A549 (cell line): ENCODE data around the gene DDX27. TPM values are rescaled to one million over a fixed set of nuclear protein-coding genes. Genes with fewer than 3 reads are reported as not detected.

Experiments used
- ATAC-seq, 2 experiments: fragments of 200-7000 bp in 1 of 2; fragments of >200 bp in 1 of 2; cut with Nextera tagmentation in 1 of 2; cut with Tn5 transposase in 1 of 2; 3 replicates each; pipeline versions ENCODE4 v1.8.0 to v1.9.1; 2018 to 2020; ENCODE audit warnings: mild to moderate bottlenecking in 1 of 2, moderate library complexity in 1 of 2
- CTCF ChIA-PET: fragments of 300-600 bp; sonication (Branson Sonifier 250); formaldehyde crosslinking; extraction: SDS; loops from one replicate; lab custom pipeline; 2021; ENCODE audit warnings: antibody characterized with exemption, inconsistent platforms; lab: Yijun Ruan, JAX
- POLR2A ChIA-PET: fragments of 350-600 bp; formaldehyde crosslinking; extraction: SDS; loops from one replicate; lab custom pipeline; 2021; ENCODE audit warnings: antibody characterized with exemption, inconsistent platforms; lab: Yijun Ruan, JAX
- DNase-seq, 2 experiments: peaks; one replicate each; pipeline versions ENCODE4 v3.0.0 to v3.0.0-alpha.2; 2011 to 2016; ENCODE audit warnings: low read depth in 1 of 2, low spot score in 1 of 2
- FAIRE-seq: peaks from 2 replicates; lab custom pipeline; 2011; peaks lifted over from hg19 to GRCh38; lab: Jason Lieb, UNC
- H3K27ac ChIP-seq, 2 experiments: fragments of >200 bp; sonication (Bioruptor Twin); formaldehyde crosslinking; 3 replicates each; pipeline ENCODE4 v1.5.1; 2016 to 2017
- H3K4me1 ChIP-seq: fragments of >200 bp; sonication (Bioruptor Twin); formaldehyde crosslinking; 3 replicates; pipeline ENCODE4 v1.6.1; 2016
- H3K4me2 ChIP-seq: fragments of >200 bp; sonication (Bioruptor Twin); formaldehyde crosslinking; 3 replicates; pipeline ENCODE4 v1.6.1; 2016
- H3K4me3 ChIP-seq: fragments of >200 bp; sonication (Bioruptor Twin); formaldehyde crosslinking; 3 replicates; pipeline ENCODE4 v1.5.1; 2016
- H3K9me3 ChIP-seq: fragments of >200 bp; sonication (Bioruptor Twin); formaldehyde crosslinking; 3 replicates; pipeline ENCODE4 v1.6.1; 2016
- CBX8 ChIP-seq: fragments of 200-600 bp; sonication (generic); IDR thresholded peaks from 2 replicates; pipeline ENCODE4 v1.6.1; 2016
- CEBPB ChIP-seq, 2 experiments: fragments of >200 bp in 1 of 2; sonication (Bioruptor Twin) in 1 of 2; formaldehyde crosslinking in 1 of 2; IDR thresholded peaks; 2 replicates each; pipeline ENCODE4 v1.6.1; 2012 to 2016
- CHD2 ChIP-seq: fragments of 150-350 bp; IDR thresholded peaks from 2 replicates; pipeline ENCODE4 v1.6.1; 2014; ENCODE audit warnings: low read length; ENCODE audit not compliant: partially characterized antibody
- EP300 ChIP-seq, 2 experiments: fragments of >200 bp; sonication (Bioruptor Twin); formaldehyde crosslinking; IDR thresholded peaks; 2 replicates in 1 of 2; 3 replicates in 1 of 2; pipeline ENCODE4 v1.6.1; 2016 to 2017
- ESRRA ChIP-seq: fragments of 150-350 bp; IDR thresholded peaks from 2 replicates; pipeline ENCODE4 v1.6.1; 2014; ENCODE audit warnings: mild to moderate bottlenecking, low read length, borderline replicate concordance
- FOSB ChIP-seq: fragments of 250-450 bp; sonication (Bioruptor Pico); IDR thresholded peaks from 2 replicates; pipeline ENCODE4 v1.5.0; 2020; ENCODE audit warnings: mild to moderate bottlenecking, moderate library complexity
- HDAC2 ChIP-seq: fragments of 200-600 bp; sonication (generic); IDR thresholded peaks from 2 replicates; pipeline ENCODE4 v1.6.1; 2016
- HOXB13 ChIP-seq: fragments of 250-450 bp; sonication (Bioruptor Pico); IDR thresholded peaks from 2 replicates; pipeline ENCODE4 v1.5.0; 2020; ENCODE audit warnings: low read depth, mild to moderate bottlenecking, moderate library complexity
- MAZ ChIP-seq: fragments of 150-350 bp; IDR thresholded peaks from 2 replicates; pipeline ENCODE4 v1.6.1; 2014; ENCODE audit warnings: antibody characterized with exemption, low read depth, low read length, borderline replicate concordance
- NPAS2 ChIP-seq: fragments of 250-450 bp; sonication (Bioruptor Pico); IDR thresholded peaks from 2 replicates; pipeline ENCODE4 v1.8.0; 2022; ENCODE audit warnings: mild to moderate bottlenecking, moderate library complexity, borderline replicate concordance
- PHF8 ChIP-seq: fragments of 200-600 bp; sonication (generic); IDR thresholded peaks from 2 replicates; pipeline ENCODE4 v1.6.1; 2016; ENCODE audit warnings: low read depth, mild to moderate bottlenecking, antibody characterized with exemption, moderate library complexity, borderline replicate concordance
- POLR2A ChIP-seq: IDR thresholded peaks from 2 replicates; pipeline ENCODE4 v1.6.1; 2012; ENCODE audit warnings: mild to moderate bottlenecking, low read length
- RAD21 ChIP-seq, 2 experiments: fragments of >200 bp in 1 of 2; sonication (Bioruptor Twin) in 1 of 2; formaldehyde crosslinking in 1 of 2; IDR thresholded peaks in 1 of 2; conservative IDR thresholded peaks in 1 of 2; 2 replicates in 1 of 2; 3 replicates in 1 of 2; pipeline ENCODE4 v1.6.1; 2012 to 2018; ENCODE audit warnings: inconsistent platforms in 1 of 2
- RARB ChIP-seq: fragments of 250-450 bp; sonication (Bioruptor Pico); IDR thresholded peaks from 2 replicates; pipeline ENCODE4 v1.8.0; 2021; ENCODE audit warnings: mild to moderate bottlenecking, moderate library complexity
- RNF2 ChIP-seq: fragments of 200-600 bp; sonication (generic); IDR thresholded peaks from 2 replicates; pipeline ENCODE4 v1.6.1; 2016; ENCODE audit warnings: low read depth, mild to moderate bottlenecking, antibody characterized with exemption, moderate library complexity, borderline replicate concordance
- SMC3 ChIP-seq: fragments of >200 bp; sonication (Bioruptor Twin); formaldehyde crosslinking; IDR thresholded peaks from 3 replicates; pipeline ENCODE4 v1.6.1; 2018; ENCODE audit warnings: inconsistent platforms
- TP53 ChIP-seq: fragments of 250-450 bp; sonication (Bioruptor Pico); IDR thresholded peaks from 2 replicates; pipeline ENCODE4 v1.5.0; 2021; ENCODE audit warnings: mild to moderate bottlenecking, moderate library complexity
- WGBS: methylation state at CpG from one replicate; pipeline ENCODE4 v1.1.6; 2017; ENCODE audit errors: missing lambda C conversion rate; 5-methylcytosine and 5-hydroxymethylcytosine counted together
- polyA plus RNA-seq, 4 experiments: library from polyadenylated mRNA; depleted of rRNA in 3 of 4; stranded (reverse); fragments of >200 nt; fragmentation: RNase III in 1 of 4; extraction: RNeasy Plus Mini Kit Qiagen cat#74134 plus additional on column Dnase treatment in 1 of 4; gene quantifications; 2 replicates in 3 of 4; 3 replicates in 1 of 4; pipeline ENCODE4 v1.2.3, GENCODE V29; 2011 to 2017
- TF ChIP-seq, protein P1 (sequence below): fragments of 200-600 bp; sonication (generic); IDR thresholded peaks from 2 replicates; pipeline ENCODE4 v1.6.1; 2016; ENCODE audit warnings: antibody characterized with exemption, mild to moderate bottlenecking, moderate library complexity
- TF ChIP-seq, protein P2 (sequence below): fragments of >200 bp; sonication (Bioruptor Twin); formaldehyde crosslinking; IDR thresholded peaks from 2 replicates; pipeline ENCODE4 v1.6.1; 2016
- TF ChIP-seq, protein P3 (sequence below): IDR thresholded peaks from 2 replicates; pipeline ENCODE4 v1.6.1; 2012
- TF ChIP-seq, protein P4 (sequence below): fragments of 250-450 bp; sonication (Bioruptor Pico); IDR thresholded peaks from 2 replicates; pipeline ENCODE4 v1.5.0; 2021; ENCODE audit warnings: mild to moderate bottlenecking, moderate library complexity, borderline replicate concordance
- TF ChIP-seq, protein P5 (sequence below): fragments of >200 bp; sonication (Bioruptor Twin); formaldehyde crosslinking; IDR thresholded peaks from 3 replicates; pipeline ENCODE4 v1.6.1; 2016

Gene DDX27
- polyA plus RNA-seq, 2 of the 4 experiments (the other 2 are of a cell fraction): 69.3 TPM

DNA sequence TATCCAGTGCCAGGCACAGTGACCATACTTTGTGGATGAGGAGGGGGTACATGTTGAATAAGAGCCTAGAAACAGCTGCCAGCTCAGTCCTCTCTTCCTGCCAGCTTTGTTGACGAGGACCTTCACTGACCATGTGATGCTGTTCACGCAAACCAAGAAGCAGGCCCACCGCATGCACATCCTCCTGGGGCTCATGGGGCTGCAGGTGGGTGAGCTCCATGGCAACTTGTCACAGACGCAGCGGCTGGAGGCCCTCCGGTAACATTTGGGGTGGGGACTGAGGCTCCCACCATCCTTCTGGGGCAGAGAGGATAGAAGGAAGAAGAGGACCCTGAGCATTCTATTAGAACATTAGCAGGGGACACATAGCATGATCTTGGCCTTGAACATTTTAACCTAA lies 15.6 kb downstream of the DDX27 start (continued):
- TF ChIP-seq, protein P1, sequence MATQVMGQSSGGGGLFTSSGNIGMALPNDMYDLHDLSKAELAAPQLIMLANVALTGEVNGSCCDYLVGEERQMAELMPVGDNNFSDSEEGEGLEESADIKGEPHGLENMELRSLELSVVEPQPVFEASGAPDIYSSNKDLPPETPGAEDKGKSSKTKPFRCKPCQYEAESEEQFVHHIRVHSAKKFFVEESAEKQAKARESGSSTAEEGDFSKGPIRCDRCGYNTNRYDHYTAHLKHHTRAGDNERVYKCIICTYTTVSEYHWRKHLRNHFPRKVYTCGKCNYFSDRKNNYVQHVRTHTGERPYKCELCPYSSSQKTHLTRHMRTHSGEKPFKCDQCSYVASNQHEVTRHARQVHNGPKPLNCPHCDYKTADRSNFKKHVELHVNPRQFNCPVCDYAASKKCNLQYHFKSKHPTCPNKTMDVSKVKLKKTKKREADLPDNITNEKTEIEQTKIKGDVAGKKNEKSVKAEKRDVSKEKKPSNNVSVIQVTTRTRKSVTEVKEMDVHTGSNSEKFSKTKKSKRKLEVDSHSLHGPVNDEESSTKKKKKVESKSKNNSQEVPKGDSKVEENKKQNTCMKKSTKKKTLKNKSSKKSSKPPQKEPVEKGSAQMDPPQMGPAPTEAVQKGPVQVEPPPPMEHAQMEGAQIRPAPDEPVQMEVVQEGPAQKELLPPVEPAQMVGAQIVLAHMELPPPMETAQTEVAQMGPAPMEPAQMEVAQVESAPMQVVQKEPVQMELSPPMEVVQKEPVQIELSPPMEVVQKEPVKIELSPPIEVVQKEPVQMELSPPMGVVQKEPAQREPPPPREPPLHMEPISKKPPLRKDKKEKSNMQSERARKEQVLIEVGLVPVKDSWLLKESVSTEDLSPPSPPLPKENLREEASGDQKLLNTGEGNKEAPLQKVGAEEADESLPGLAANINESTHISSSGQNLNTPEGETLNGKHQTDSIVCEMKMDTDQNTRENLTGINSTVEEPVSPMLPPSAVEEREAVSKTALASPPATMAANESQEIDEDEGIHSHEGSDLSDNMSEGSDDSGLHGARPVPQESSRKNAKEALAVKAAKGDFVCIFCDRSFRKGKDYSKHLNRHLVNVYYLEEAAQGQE: no peak
- TF ChIP-seq, protein P2, sequence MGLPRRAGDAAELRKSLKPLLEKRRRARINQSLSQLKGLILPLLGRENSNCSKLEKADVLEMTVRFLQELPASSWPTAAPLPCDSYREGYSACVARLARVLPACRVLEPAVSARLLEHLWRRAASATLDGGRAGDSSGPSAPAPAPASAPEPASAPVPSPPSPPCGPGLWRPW: no peak
- TF ChIP-seq CBX8 (no peak), CHD2 (no peak), ESRRA (no peak), RARB (CRISPR knock-in tag) (no peak), HOXB13 (CRISPR knock-in tag) (no peak)
- TF ChIP-seq, protein P3, sequence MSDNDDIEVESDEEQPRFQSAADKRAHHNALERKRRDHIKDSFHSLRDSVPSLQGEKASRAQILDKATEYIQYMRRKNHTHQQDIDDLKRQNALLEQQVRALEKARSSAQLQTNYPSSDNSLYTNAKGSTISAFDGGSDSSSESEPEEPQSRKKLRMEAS: no peak
- TF ChIP-seq, protein P4, sequence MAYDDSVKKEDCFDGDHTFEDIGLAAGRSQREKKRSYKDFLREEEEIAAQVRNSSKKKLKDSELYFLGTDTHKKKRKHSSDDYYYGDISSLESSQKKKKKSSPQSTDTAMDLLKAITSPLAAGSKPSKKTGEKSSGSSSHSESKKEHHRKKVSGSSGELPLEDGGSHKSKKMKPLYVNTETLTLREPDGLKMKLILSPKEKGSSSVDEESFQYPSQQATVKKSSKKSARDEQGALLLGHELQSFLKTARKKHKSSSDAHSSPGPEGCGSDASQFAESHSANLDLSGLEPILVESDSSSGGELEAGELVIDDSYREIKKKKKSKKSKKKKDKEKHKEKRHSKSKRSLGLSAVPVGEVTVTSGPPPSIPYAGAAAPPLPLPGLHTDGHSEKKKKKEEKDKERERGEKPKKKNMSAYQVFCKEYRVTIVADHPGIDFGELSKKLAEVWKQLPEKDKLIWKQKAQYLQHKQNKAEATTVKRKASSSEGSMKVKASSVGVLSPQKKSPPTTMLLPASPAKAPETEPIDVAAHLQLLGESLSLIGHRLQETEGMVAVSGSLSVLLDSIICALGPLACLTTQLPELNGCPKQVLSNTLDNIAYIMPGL (CRISPR knock-in tag): no peak
- TF ChIP-seq, all 56 proteins: peak for 0

DNA sequence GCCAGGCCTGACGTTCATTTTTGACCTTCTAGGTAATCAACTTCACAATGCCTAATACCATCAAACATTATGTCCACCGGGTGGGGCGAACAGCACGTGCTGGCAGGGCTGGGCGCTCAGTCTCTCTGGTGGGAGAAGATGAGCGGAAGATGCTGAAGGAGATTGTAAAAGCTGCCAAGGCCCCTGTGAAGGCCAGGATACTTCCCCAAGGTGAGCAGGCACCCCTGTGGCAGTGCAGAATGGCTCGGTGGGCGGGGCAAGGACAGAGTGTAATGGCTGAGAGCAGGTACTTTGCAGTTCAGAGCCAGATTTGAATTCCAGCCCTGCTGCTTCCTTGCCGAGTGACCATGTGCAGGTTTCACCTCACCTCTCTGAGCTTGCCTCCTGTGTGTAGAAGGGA lies 17.1 kb downstream of the DDX27 start:
- Histone ChIP-seq H3K9me3 (no peaks in the 10 kb centered on the region), H3K4me2 (no peak overlapping the region), H3K4me3 (no peak overlapping the region), H3K27ac (no peak overlapping the region), H3K4me1 (no peaks in the 10 kb centered on the region)
- CTCF ChIA-PET: interaction anchor here (1.4 to 2.5 kb wide), 3 partner anchors 10 to 104 kb away, joined by 3 to 24 read pairs (median 6); no protein-coding TSS in a partner anchor
- POLR2A ChIA-PET: no interaction called here
- WGBS: 82% methylated on average over 9 of the region's 9 CpGs
- ATAC-seq (no peak), FAIRE-seq (no peak), DNase-seq (no peak)
- TF ChIP-seq PHF8: no peak
- TF ChIP-seq RNF2: no peak
- TF ChIP-seq MAZ: no peak
- no peak for TF ChIP-seq EP300 (IDR thresholded peaks at IDR 0.05)
- no peak for TF ChIP-seq RAD21 (conservative IDR thresholded peaks at IDR 0.05 in 1 of 2, IDR thresholded peaks at IDR 0.05 in 1 of 2)
- no peak for TF ChIP-seq FOSB (CRISPR knock-in tag)
- no peak for TF ChIP-seq POLR2A

DNA sequence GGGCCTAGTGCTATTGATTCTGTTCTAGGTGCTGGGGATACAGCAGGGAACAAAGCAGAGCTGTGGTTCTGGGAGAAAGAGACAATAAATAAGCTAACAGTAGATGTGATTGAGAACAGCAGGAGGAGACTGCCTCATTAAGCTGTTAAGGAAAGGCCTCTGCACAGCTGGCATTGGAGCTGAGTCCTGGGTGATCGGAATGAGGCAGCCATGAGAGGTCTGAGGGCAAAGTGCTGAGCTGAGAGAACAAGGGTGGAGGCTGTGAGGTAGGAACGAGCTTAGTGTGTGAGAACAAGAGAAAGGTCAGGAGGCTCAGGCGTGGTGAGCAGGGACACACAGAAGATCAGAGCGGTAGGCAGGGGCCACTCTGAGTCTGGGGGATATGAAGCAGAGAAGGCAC lies 18.3 kb downstream of the DDX27 start:
- TF ChIP-seq HDAC2 (no peak), CHD2 (no peak), MAZ (no peak), NPAS2 (CRISPR knock-in tag) (no peak), CEBPB (IDR thresholded peaks at IDR 0.05) (no peak), TP53 (CRISPR knock-in tag) (no peak), HOXB13 (CRISPR knock-in tag) (no peak), SMC3 (no peak)
- TF ChIP-seq, protein P3: no peak
- TF ChIP-seq, protein P4 (CRISPR knock-in tag): no peak
- TF ChIP-seq, protein P2: no peak
- TF ChIP-seq, protein P5, sequence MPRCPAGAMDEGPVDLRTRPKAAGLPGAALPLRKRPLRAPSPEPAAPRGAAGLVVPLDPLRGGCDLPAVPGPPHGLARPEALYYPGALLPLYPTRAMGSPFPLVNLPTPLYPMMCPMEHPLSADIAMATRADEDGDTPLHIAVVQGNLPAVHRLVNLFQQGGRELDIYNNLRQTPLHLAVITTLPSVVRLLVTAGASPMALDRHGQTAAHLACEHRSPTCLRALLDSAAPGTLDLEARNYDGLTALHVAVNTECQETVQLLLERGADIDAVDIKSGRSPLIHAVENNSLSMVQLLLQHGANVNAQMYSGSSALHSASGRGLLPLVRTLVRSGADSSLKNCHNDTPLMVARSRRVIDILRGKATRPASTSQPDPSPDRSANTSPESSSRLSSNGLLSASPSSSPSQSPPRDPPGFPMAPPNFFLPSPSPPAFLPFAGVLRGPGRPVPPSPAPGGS: no peak
- ChIA-PET POLR2A (interaction anchor here (0.9 to 1.4 kb wide), 3 partner anchors 9 to 41 kb away, joined by 3 to 6 read pairs (median 5); partner anchors contain the start of genes DDX27 and ZNFX1), CTCF (interaction anchor here (1.0 to 2.5 kb wide), 4 partner anchors 9 to 20 kb away, joined by 3 to 24 read pairs (median 5); no protein-coding TSS in a partner anchor)
- FAIRE-seq: no peak
- ATAC-seq: no peak
- Histone ChIP-seq H3K27ac (no peak overlapping the region), H3K4me3 (no peak overlapping the region), H3K9me3 (no peaks in the 10 kb centered on the region), H3K4me2 (no peak overlapping the region), H3K4me1 (no peaks in the 10 kb centered on the region)
- 90% methylated on average over 4 of the region's 4 CpGs for WGBS
- DNase-seq: no peak
